HG03139 (cell line): ENCODE measurements around the gene PRR23C.

Experiments used
- ATAC-seq: cut with Tn5 transposase; IDR thresholded peaks from one replicate; pipeline ENCODE4 v1.9.1; 2021; ENCODE audit not compliant: unreplicated experiment

PRR23C gene

DNA sequence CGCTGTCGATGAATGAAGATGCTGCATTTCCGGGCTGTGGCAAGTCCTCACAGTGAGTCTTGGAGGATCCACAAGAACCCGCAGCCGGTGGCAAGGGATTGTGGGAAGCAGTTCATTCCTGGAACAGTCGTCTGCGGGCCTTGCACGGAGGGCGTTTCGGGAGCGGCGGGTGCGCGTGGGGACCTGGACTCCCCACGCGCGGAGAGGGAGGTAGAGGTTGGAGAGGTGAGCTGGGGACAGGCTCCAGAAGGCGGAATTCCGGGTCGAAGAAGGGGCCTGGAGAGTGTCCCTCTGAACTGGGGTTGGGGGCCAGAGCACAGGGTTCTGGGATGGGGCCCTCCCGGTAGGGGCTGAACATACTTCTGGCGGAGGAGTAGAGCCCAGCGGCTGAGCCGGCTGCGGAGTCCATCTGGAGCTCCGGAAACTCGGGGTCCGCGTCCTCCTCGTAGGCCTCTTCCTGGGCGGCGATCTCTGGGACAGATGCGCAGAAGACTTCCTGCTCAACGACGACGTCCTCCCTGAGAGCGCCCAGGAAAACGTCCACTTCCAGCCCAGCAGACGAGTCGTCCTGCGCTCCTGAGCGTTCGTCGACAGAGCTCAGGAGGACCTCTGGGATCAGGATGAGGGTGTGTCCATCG lies 39.2 kb downstream of the PRR23C start:
- ATAC-seq: no peak

DNA sequence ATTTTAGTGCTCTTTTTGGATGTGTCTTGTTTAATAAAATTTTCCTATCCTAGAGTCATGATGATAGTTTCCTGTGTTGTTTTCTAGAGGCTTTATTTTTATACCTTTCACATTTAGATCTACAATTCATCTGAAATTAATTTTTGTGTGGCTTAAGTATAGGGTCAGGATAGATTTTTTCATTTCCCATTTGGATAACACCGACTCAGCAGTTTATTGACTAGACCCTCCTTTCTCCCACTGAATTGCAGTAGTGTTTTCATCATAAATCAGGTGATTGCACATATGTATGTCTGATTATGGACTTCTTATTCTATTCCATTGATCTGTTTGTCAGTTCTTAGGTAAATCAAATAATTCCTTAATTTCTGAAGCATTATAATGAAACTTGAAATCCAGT lies 49.0 kb downstream of the PRR23C start:
- no peak for ATAC-seq
